CD4-positive, alpha-beta memory T cell (primary cell): Measurements from ENCODE around the gene FAM131A. TPM values are rescaled to one million over a fixed set of nuclear protein-coding genes. Genes with fewer than 3 reads are reported as not detected.

Experiments
- CTCF ChIA-PET: fragments of 350-600 bp; sonication (Branson Sonifier 250); formaldehyde crosslinking; loops from one replicate; lab custom pipeline; 2021; ENCODE audit warnings: inconsistent platforms; ENCODE audit not compliant: partially characterized antibody; lab: Charles Lee
- POLR2A ChIA-PET: fragments of 350-600 bp; sonication (Branson Sonifier 250); formaldehyde crosslinking; loops from one replicate; lab custom pipeline; 2021; ENCODE audit not compliant: partially characterized antibody; lab: Charles Lee
- DNase-seq, 5 donors: peaks; one replicate each; pipeline versions ENCODE4 v3.0.0 to v3.0.0-alpha.2; 2020 to 2022; ENCODE audit warnings: mixed read lengths in 1 of 5
- H3K27ac ChIP-seq: one replicate; pipeline ENCODE4 v1.7.0; 2013; ENCODE audit warnings: low read depth, low read length
- H3K27me3 ChIP-seq: 2 replicates; pipeline ENCODE4 v1.7.0; 2013; ENCODE audit warnings: mild to moderate bottlenecking, low read length, moderate library complexity; ENCODE audit not compliant: insufficient read depth
- H3K36me3 ChIP-seq: 2 replicates; pipeline ENCODE4 v1.7.0; 2013; ENCODE audit warnings: mild to moderate bottlenecking, low read length, moderate library complexity; ENCODE audit not compliant: insufficient read depth
- H3K4me1 ChIP-seq: 2 replicates; pipeline ENCODE4 v1.7.0; 2013; ENCODE audit warnings: mild to moderate bottlenecking, low read length, moderate library complexity; ENCODE audit not compliant: insufficient read depth
- H3K4me3 ChIP-seq, 2 donors: one replicate each; pipeline ENCODE4 v1.7.0; 2013; ENCODE audit warnings: low read length in 2 of 2, mild to moderate bottlenecking in 1 of 2
- H3K9me3 ChIP-seq, 2 donors: one replicate each; pipeline ENCODE4 v1.7.0; 2013; ENCODE audit warnings: low read length in 2 of 2, control low read depth in 1 of 2; ENCODE audit not compliant: control insufficient read depth in 1 of 2
- H3K27ac Mint-ChIP-seq, 7 donors: one replicate each; pipeline ENCODE4 v1.8.0; 2020 to 2021; ENCODE audit warnings: mixed read lengths in 7 of 7, mild to moderate bottlenecking in 6 of 7, inconsistent platforms in 3 of 7, moderate library complexity in 3 of 7
- H3K27me3 Mint-ChIP-seq, 2 donors: one replicate each; pipeline ENCODE4 v1.8.0; 2020 to 2021; ENCODE audit warnings: mixed read lengths in 2 of 2
- H3K36me3 Mint-ChIP-seq, 2 donors: one replicate each; pipeline ENCODE4 v1.8.0; 2020 to 2021; ENCODE audit warnings: mixed read lengths in 2 of 2, inconsistent platforms in 1 of 2, mild to moderate bottlenecking in 1 of 2
- H3K4me1 Mint-ChIP-seq, 4 donors: one replicate each; pipeline ENCODE4 v1.8.0; 2020 to 2021; ENCODE audit warnings: mixed read lengths in 4 of 4, mild to moderate bottlenecking in 1 of 4
- H3K4me3 Mint-ChIP-seq, 8 donors: one replicate each; pipeline ENCODE4 v1.8.0; 2020 to 2021; ENCODE audit warnings: mixed read lengths in 8 of 8, mild to moderate bottlenecking in 7 of 8, moderate library complexity in 6 of 8, inconsistent platforms in 3 of 8
- H3K9me3 Mint-ChIP-seq, 8 donors: one replicate each; pipeline ENCODE4 v1.8.0; 2020 to 2021; ENCODE audit warnings: mixed read lengths in 8 of 8, mild to moderate bottlenecking in 5 of 8, inconsistent platforms in 3 of 8, moderate library complexity in 1 of 8
- intact Hi-C: fragments of 100-400 bp; cut with micrococcal nuclease; formaldehyde crosslinking; loops from one replicate; pipeline ENCODE4 v1.15.1; 2023
- polyA plus RNA-seq, 2 donors: library from polyadenylated mRNA; unstranded; fragments of 300-500 nt; fragmentation: Illumina TruSeq; gene quantifications; one replicate each; pipeline ENCODE4 v1.2.3, GENCODE V29; 2021
- total RNA-seq, 2 experiments: library from RNA; stranded (reverse); gene quantifications; one replicate each; pipeline ENCODE4 v1.2.3, GENCODE V29; 2021

The FAM131A gene
- total and polyA plus RNA-seq, 4 experiments from 2014 or later = 1.1 to 10.0 (median 5.3) TPM

DNA sequence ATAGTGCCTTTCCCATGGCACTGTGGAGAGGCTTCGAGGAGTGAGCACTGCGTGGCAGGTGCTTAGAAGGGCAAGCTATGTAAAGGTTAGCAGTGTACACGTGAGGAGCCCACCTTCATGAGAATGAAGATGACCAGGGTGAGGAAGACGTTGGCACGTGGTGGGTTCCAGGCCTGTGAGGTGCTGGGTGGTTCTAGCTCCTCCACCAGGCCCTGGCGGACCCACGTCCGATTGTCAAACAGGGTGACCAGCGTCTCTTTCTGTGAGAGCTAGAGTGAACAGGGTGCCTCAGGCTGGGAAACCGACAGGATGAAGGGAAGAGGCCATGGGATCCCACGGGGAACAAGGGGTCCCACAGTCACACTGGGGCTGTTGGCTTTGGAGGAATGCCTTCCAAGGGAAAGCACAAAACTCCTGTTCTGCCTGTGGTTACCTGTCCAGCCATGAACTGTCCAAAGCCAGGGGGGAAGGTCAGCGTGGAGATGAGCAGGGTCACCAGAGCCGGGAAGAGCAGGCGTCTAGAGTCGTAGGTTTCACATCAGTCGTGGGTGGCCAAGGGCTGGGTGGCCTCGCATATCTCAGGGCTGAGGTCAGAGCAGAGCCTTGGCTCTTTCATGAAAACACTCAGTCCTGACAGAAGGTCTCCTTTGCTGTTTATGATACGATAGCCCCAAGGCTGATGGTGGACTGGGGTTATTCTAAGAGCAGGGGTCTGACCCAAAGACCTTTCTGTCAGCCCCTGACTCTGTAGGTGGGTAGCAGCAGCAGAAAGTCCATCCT, 18.1 kb downstream of the FAM131A start:
- Histone ChIP-seq H3K4me3 (no peak overlapping the region), H3K9me3 (no peaks in the 10 kb centered on the region), H3K27me3 (no peaks in the 10 kb centered on the region), H3K36me3 (no peaks in the 10 kb centered on the region), H3K4me1 (peaks cover 12% of the 10 kb centered on the region), H3K27ac (no peak overlapping the region)
- Mint-ChIP-seq H3K36me3 (peaks cover 0 to 3% of the 10 kb centered on the region in 2 donors), H3K4me3 (peak overlapping the region in 1 of 8 donors; percentile 46), H3K9me3 (no peaks in the 10 kb centered on the region), H3K27ac (peak overlapping the region in 1 of 7 donors; percentile 58), H3K4me1 (peaks cover 0 to 5% (median 4%) of the 10 kb centered on the region in 4 donors), H3K27me3 (no peaks in the 10 kb centered on the region)
- ChIA-PET CTCF (interaction anchor here (1.0 to 4.4 kb wide), 8 partner anchors 9 to 187 kb away, joined by 3 to 32 read pairs (median 10); no protein-coding TSS in a partner anchor), POLR2A (no interaction called here)
- intact Hi-C loops = no loop called here
- DNase-seq = no peak

DNA sequence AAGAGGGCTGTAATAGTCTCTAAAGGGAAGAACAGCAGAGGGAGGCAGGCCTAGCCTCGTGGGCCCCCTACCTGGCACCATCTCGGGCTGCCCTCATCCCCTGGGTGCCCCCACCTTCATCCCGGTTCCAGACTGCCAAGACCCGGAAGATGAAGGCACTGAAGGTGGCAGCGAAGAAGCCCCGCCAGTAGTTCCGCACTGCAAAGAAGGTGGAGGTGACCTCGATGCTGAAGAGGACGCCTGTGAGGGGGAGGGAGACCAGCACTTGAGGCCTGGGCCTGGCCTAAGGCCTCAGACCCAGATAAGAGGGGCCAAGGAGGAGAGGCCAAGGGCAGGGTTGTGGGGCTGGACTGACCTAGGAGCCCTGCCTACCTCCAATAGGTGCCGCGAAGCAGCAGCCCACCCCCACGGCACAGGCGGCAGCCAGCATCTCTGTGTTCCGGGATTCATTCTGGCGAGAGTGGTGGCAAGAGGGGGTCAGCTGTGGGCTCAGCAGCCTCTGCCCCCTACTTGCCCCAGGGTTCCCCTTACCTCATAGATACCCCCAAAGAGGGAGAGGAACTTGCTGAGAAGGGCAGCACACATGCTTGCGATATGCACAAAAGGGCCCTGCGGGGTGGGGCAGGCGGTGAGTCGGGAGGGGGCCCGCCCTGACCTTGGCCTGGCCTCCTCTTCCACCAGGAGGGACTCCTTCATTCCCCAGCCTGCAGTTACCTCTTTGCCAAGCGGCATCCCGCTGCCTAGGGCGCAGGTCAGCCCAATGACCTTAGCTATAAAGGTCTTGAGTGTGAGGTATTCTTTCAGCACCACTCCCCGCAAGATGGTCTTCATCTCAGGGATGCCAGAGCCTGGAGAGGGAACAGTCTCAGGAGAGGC, 20.1 kb downstream of the FAM131A start:
- Mint-ChIP-seq H3K27ac (no peak overlapping the region), H3K9me3 (no peaks in the 10 kb centered on the region), H3K4me3 (no peak overlapping the region), H3K4me1 (peaks cover 3 to 15% (median 9%) of the 10 kb centered on the region in 4 donors), H3K36me3 (peaks cover 3% of the 10 kb centered on the region in 2 donors), H3K27me3 (no peaks in the 10 kb centered on the region)
- DNase-seq = no peak
- Histone ChIP-seq H3K36me3 (no peaks in the 10 kb centered on the region), H3K9me3 (no peaks in the 10 kb centered on the region), H3K27me3 (no peaks in the 10 kb centered on the region), H3K4me3 (no peak overlapping the region), H3K27ac (no peak overlapping the region), H3K4me1 (peaks cover 20% of the 10 kb centered on the region)
- intact Hi-C loops = no loop called here
- POLR2A ChIA-PET = no interaction called here
- CTCF ChIA-PET = interaction anchor here (4.4 kb wide), 1 partner anchor 15 kb away, joined by 32 read pairs; no protein-coding TSS in a partner anchor

DNA sequence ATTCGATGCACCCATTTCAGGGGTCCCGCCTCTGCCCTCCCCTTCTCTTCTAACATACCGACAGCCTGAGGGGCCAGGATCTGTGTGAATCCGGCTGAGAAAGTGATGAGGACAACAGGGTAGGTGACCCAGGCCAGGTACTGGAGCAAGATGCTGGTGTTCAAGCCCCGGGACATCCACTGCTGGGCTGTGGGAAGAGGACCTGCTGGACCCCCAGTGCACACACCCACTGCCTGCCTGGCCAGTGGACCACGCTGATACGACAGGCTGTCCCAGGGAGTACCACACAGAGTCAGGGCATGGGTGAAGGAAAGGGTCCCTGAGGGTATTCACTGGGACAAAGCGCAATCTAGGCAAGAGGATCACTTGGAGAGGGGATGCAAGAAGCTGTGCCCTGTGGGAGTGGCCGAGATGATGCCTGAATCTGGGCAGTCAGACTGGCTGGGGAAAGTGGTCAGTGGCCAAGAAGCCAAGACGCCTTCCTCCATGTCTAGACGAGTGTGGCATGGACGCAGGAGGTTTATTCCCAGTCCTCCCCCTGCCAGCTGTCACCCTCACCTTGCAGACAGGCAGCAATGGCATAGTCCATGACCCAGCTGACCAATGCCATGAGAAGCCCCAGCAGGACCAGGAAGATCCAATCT, 20.8 kb downstream of the FAM131A start:
- no peaks in the 10 kb centered on the region for H3K9me3 ChIP-seq
- Mint-ChIP-seq H3K4me3 (peak overlapping the region in 1 of 8 donors; percentile 15), H3K27ac (no peak overlapping the region), H3K4me1 (peaks cover 3 to 19% (median 10%) of the 10 kb centered on the region in 4 donors), H3K27me3 (no peaks in the 10 kb centered on the region), H3K36me3 (peaks cover 3 to 6% of the 10 kb centered on the region in 2 donors), H3K9me3 (no peaks in the 10 kb centered on the region)
- no peak for DNase-seq
- no peaks in the 10 kb centered on the region for H3K27me3 ChIP-seq
- ChIA-PET CTCF (no interaction called here), POLR2A (no interaction called here)
- H3K36me3 ChIP-seq = no peaks in the 10 kb centered on the region
- intact Hi-C loops = no loop called here
- H3K27ac ChIP-seq = no peak overlapping the region
- H3K4me1 ChIP-seq = peaks cover 20% of the 10 kb centered on the region
- no peak overlapping the region for H3K4me3 ChIP-seq

DNA sequence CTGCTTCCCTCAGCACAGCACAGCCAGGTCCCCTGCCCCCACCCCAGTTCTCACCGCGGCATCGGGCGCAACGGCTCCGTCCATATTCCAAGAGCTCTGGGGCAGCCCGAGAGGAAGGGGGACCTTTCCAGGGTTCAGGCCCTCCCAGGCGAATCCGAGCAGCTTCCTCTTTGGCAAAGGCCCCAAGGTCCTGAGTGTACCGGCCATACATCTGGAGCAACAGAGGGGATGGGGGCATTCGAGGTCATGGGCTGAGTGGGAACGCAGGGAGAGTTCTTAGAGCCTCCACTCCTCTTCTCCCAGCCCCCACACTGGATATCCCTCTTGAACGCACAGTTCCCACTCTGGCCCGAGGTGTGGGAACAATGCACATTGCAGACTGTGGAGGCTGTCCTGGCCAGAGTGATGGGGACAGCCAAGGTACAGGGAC, 21.5 kb downstream of the FAM131A start:
- peaks cover 0 to 2% (median 0%) of the 10 kb centered on the region in 8 donors for H3K9me3 Mint-ChIP-seq
- H3K27ac ChIP-seq = no peak overlapping the region
- H3K4me3 ChIP-seq = no peak overlapping the region
- CTCF ChIA-PET = interaction anchor here (1.0 to 5.6 kb wide), 3 partner anchors 9 to 157 kb away, joined by 3 to 29 read pairs (median 3); no protein-coding TSS in a partner anchor
- peaks cover 21% of the 10 kb centered on the region for H3K4me1 ChIP-seq
- peaks cover 3 to 9% of the 10 kb centered on the region in 2 donors for H3K36me3 Mint-ChIP-seq
- POLR2A ChIA-PET = no interaction called here
- no peaks in the 10 kb centered on the region for H3K36me3 ChIP-seq
- peak overlapping the region in 1 of 7 donors; percentile 47 for H3K27ac Mint-ChIP-seq
- peak overlapping the region in 1 of 8 donors; percentile 35 for H3K4me3 Mint-ChIP-seq
- no peaks in the 10 kb centered on the region for H3K27me3 Mint-ChIP-seq
- peaks cover 3 to 26% (median 13%) of the 10 kb centered on the region in 4 donors for H3K4me1 Mint-ChIP-seq
- intact Hi-C loops = no loop called here
- H3K9me3 ChIP-seq = no peaks in the 10 kb centered on the region
- DNase-seq = no peak
- H3K27me3 ChIP-seq = no peaks in the 10 kb centered on the region

DNA sequence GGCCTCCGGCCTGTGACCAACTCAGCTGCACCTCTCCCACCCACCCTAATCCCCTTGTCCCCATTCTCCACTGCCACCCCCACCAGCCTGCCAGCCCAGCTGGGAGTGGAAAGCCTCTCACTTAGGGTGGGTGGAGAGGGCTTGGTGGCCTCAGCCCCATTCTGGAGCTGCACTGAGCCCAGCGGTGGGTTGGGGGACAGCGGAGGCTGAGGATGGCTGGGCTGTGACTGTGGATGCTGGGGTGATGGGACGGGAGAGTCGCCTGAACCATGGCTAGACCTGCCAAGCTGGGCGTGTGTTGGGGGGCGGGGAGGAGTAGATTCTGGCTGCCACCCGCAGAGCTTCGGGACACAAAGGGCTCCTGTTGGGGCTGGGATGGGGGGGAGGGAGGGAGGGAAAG, 22.2 kb downstream of the FAM131A start:
- H3K27ac ChIP-seq = no peak overlapping the region
- Mint-ChIP-seq H3K36me3 (peaks cover 3 to 11% of the 10 kb centered on the region in 2 donors), H3K4me3 (peak overlapping the region in 3 of 8 donors; percentile 69 to 86 (median 80)), H3K27ac (peak overlapping the region in 2 of 7 donors; percentile 35 to 78), H3K9me3 (peaks cover 0 to 2% (median 0%) of the 10 kb centered on the region in 8 donors), H3K4me1 (peaks cover 7 to 32% (median 16%) of the 10 kb centered on the region in 4 donors), H3K27me3 (no peaks in the 10 kb centered on the region)
- no peaks in the 10 kb centered on the region for H3K27me3 ChIP-seq
- DNase-seq = no peak
- CTCF ChIA-PET = interaction anchor here (1.0 to 5.6 kb wide), 3 partner anchors 9 to 156 kb away, joined by 3 to 29 read pairs (median 3); no protein-coding TSS in a partner anchor
- H3K4me3 ChIP-seq = no peak overlapping the region
- POLR2A ChIA-PET = no interaction called here
- peaks cover 21% of the 10 kb centered on the region for H3K4me1 ChIP-seq
- H3K36me3 ChIP-seq = no peaks in the 10 kb centered on the region
- no peaks in the 10 kb centered on the region for H3K9me3 ChIP-seq
- intact Hi-C loops = loop anchor here (5.0 kb wide), 3 partner anchors 58 to 453 kb away; partner anchors contain the start of genes ABCF3 and VPS8

DNA sequence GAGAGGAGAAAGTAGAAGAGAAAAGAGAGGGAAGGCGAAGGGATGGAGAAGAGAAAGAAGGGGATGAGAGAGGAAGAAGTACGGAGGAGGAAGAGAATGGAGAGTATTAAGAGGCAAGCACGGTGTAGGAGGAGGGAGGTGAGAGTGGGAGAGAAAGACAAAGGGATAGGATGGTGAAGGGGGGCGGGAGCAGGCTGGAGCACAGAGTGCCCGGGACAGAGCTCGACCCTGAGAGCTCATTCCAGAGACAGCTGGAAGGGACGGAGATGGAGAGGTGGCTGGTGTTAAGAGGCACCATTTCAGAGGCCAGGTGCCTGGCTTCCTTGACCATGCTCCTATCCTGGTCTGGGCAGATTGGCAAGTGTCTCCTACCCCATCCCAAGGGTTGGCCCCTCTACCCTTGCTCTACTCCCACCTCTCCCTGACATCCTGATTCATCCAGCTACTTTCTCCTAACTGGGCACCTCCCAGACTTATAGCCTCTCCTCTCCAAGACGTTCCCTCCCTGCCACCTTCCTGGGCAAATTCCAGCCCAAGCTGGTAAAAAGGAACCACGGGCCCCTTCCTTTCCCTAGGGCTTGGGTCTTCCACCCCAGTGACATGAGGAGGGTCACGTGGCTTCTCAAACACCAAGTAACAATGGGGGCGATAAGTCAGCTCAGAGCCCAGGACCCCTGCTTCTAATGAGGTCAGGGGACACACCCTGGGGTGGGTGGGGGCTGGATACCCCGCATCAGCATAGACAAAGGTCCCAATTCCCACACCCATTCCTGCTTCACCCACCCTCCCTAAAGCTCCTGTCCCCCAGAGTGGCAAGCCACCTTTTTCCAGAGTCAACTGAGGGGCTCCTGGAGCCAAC, 22.9 kb downstream of the FAM131A start:
- CTCF ChIA-PET = interaction anchor here (0.9 to 5.6 kb wide), 4 partner anchors 8 to 181 kb away, joined by 3 to 29 read pairs (median 3); no protein-coding TSS in a partner anchor
- intact Hi-C loops = loop anchor here (5.0 kb wide), 3 partner anchors 57 to 452 kb away; partner anchors contain the start of genes ABCF3 and VPS8

More for the DNA sequence above, 22.9 kb downstream of the FAM131A start:
- Histone ChIP-seq H3K9me3 (no peaks in the 10 kb centered on the region), H3K4me1 (peaks cover 22% of the 10 kb centered on the region), H3K36me3 (no peaks in the 10 kb centered on the region), H3K27ac (no peak overlapping the region), H3K4me3 (no peak overlapping the region), H3K27me3 (no peaks in the 10 kb centered on the region)
- Mint-ChIP-seq H3K9me3 (peaks cover 0 to 2% (median 0%) of the 10 kb centered on the region in 8 donors), H3K36me3 (peaks cover 6 to 17% of the 10 kb centered on the region in 2 donors), H3K27ac (peak overlapping the region in 6 of 7 donors; percentile 25 to 78 (median 50)), H3K27me3 (no peaks in the 10 kb centered on the region), H3K4me3 (peak overlapping the region; percentile 78 to 86 (median 84)), H3K4me1 (peaks cover 11 to 39% (median 22%) of the 10 kb centered on the region in 4 donors)
- no peak for DNase-seq
- POLR2A ChIA-PET = interaction anchor here (0.9 kb wide), 1 partner anchor 9 kb away, joined by 4 read pairs; no protein-coding TSS in a partner anchor
